Body of pancreas (tissue), 4 donors: Measurements from ENCODE around the gene FOXK1. TPM values are rescaled to one million over a fixed set of nuclear protein-coding genes. Genes with fewer than 3 reads are reported as not detected.

ENCODE experiments used
- ATAC-seq: fragments of 150-250 bp; one replicate; pipeline ENCODE4 v1.9.1; 2016
- DNase-seq, 4 donors: peaks; one replicate each; pipeline ENCODE4 v3.0.0-alpha.2; 2019
- H3K27ac ChIP-seq, 4 donors: fragments of 200-600 bp; sonication (generic); 1 replicate in 3 of 4; 2 replicates in 1 of 4; pipeline versions ENCODE4 v1.5.1 to v1.6.1; 2016 to 2019; ENCODE audit warnings: mild to moderate bottlenecking in 1 of 4, mixed read lengths in 1 of 4, moderate library complexity in 1 of 4
- H3K27me3 ChIP-seq, 2 donors: fragments of 200-600 bp; sonication (generic); one replicate each; pipeline ENCODE4 v1.6.0; 2016; ENCODE audit warnings: mild to moderate bottlenecking in 1 of 2
- H3K36me3 ChIP-seq, 2 donors: fragments of 200-600 bp; sonication (generic); replicated peaks in 1 of 2; 2 replicates each; pipeline ENCODE4 v1.5.1; 2016; ENCODE audit warnings: low read depth in 2 of 2; ENCODE audit not compliant: insufficient read depth in 1 of 2
- H3K4me1 ChIP-seq: fragments of 200-600 bp; sonication (generic); one replicate; pipeline ENCODE4 v1.6.0; 2016
- H3K4me3 ChIP-seq, 2 donors: fragments of 200-600 bp; sonication (generic); 1 replicate in 1 of 2; 2 replicates in 1 of 2; pipeline ENCODE4 v1.5.1; 2016 to 2019
- H3K9me3 ChIP-seq, 3 donors: fragments of 200-600 bp; sonication (generic); 1 replicate in 2 of 3; 2 replicates in 1 of 3; pipeline ENCODE4 v1.5.1; 2016
- CTCF ChIP-seq, 7 experiments: fragments of 450-650 bp in 4 of 7; fragments of 200-600 bp in 3 of 7; sonication (generic) in 3 of 7; IDR thresholded peaks; one replicate each; pipeline ENCODE4 v1.5.1; 2016 to 2019; ENCODE audit warnings: antibody characterized with exemption in 7 of 7
- POLR2A ChIP-seq, 3 donors: fragments of 450-650 bp; IDR thresholded peaks; one replicate each; pipeline ENCODE4 v1.6.1; 2016; ENCODE audit warnings: antibody characterized with exemption in 3 of 3, mild to moderate bottlenecking in 2 of 3
- WGBS, 2 donors: methylation state at CpG; one replicate each; pipeline ENCODE4 v1.1.5; 2017; 5-methylcytosine and 5-hydroxymethylcytosine counted together
- intact Hi-C: fragments of 100-400 bp; cut with DNase I; formaldehyde crosslinking; loops from one replicate; pipeline ENCODE4 v1.15.1; 2023
- total RNA-seq, 2 donors: library from RNA; depleted of rRNA; stranded (reverse); fragments of >200 nt; gene quantifications; one replicate each; pipeline ENCODE4 v1.1.0, GENCODE V29; 2016

Gene FOXK1
- total RNA-seq, 2 donors from 2014 or later, result 16.2 to 17.6 TPM

GRCh38 chr7:4762121-4763055 is 80.3 kb downstream of the FOXK1 start:
- Histone ChIP-seq H3K27me3 (no peaks in the 10 kb centered on the region), H3K4me3 (no peak overlapping the region), H3K4me1 (no peaks in the 10 kb centered on the region), H3K36me3 (peaks cover 16 to 34% of the 10 kb centered on the region in 2 donors), H3K9me3 (no peaks in the 10 kb centered on the region), H3K27ac (no peak overlapping the region)
- WGBS, 2 donors, result 94 to 96% methylated on average over 31 to 51 of the region's 54 CpGs
- TF ChIP-seq CTCF (IDR thresholded peaks at IDR 0.05) (no peak), POLR2A (IDR thresholded peaks at IDR 0.05) (no peak)
- intact Hi-C loops, result no loop called here
- no peak for DNase-seq
- ATAC-seq, result no peak

- H3K9me3 ChIP-seq, result no peaks in the 10 kb centered on the region
- no peak for DNase-seq
- intact Hi-C loops, result no loop called here
- no peak for TF ChIP-seq POLR2A (IDR thresholded peaks at IDR 0.05)
- no peak for TF ChIP-seq CTCF (IDR thresholded peaks at IDR 0.05)
- H3K27me3 ChIP-seq, result no peaks in the 10 kb centered on the region
- H3K27ac ChIP-seq, result no peak overlapping the region
- H3K36me3 ChIP-seq, result peaks cover 16 to 32% of the 10 kb centered on the region in 2 donors
- ATAC-seq, result no peak
- 94 to 95% methylated on average over 23 to 32 of the region's 32 CpGs for WGBS, 2 donors
- no peak overlapping the region for H3K4me3 ChIP-seq
- H3K4me1 ChIP-seq, result no peaks in the 10 kb centered on the region
Observed at GRCh38 chr7:4763091-4763793, 81.1 kb downstream of the FOXK1 start.

- ATAC-seq, result no peak
- Histone ChIP-seq H3K4me3 (no peak overlapping the region), H3K9me3 (no peaks in the 10 kb centered on the region), H3K27me3 (no peaks in the 10 kb centered on the region), H3K4me1 (no peaks in the 10 kb centered on the region), H3K27ac (no peak overlapping the region), H3K36me3 (peaks cover 16 to 30% of the 10 kb centered on the region in 2 donors)
- intact Hi-C loops, result no loop called here
- DNase-seq, result no peak
- WGBS, 2 donors, result 91 to 97% methylated on average over 20 to 21 of the region's 21 CpGs
- TF ChIP-seq CTCF (IDR thresholded peaks at IDR 0.05), result no peak
- no peak for TF ChIP-seq POLR2A (IDR thresholded peaks at IDR 0.05)
Observed at GRCh38 chr7:4763794-4764185, 81.7 kb downstream of the FOXK1 start.

- no peak for TF ChIP-seq CTCF (IDR thresholded peaks at IDR 0.05)
- no peak for TF ChIP-seq POLR2A (IDR thresholded peaks at IDR 0.05)
- Histone ChIP-seq H3K9me3 (no peaks in the 10 kb centered on the region), H3K27ac (no peak overlapping the region), H3K36me3 (peaks cover 16 to 28% of the 10 kb centered on the region in 2 donors), H3K4me3 (no peak overlapping the region), H3K4me1 (no peaks in the 10 kb centered on the region), H3K27me3 (no peaks in the 10 kb centered on the region)
- ATAC-seq, result no peak
- intact Hi-C loops, result no loop called here
- 84 to 95% methylated on average over 18 to 27 of the region's 35 CpGs for WGBS, 2 donors
- DNase-seq, result no peak
Observed at GRCh38 chr7:4764402-4765007, 82.4 kb downstream of the FOXK1 start.
